ENCODE measurements around the gene TMEM37.

TMEM37 gene

GRCh38 chr2:119480718-119481142 lies 49.1 kb downstream of the TMEM37 start:
- no peak for DNase-seq (ENCODE audit: low spot score)

- DNase-seq (ENCODE audit: low spot score), result no peak
Observed at GRCh38 chr2:119481501-119482455, 50.1 kb downstream of the TMEM37 start.

GRCh38 chr2:119482481-119483394 lies 51.1 kb downstream of the TMEM37 start:
- DNase-seq (ENCODE audit: low spot score), result no peak

GRCh38 chr2:119483395-119483753 lies 51.7 kb downstream of the TMEM37 start:
- no peak for DNase-seq (ENCODE audit: low spot score)

GRCh38 chr2:119483896-119484718 lies 52.5 kb downstream of the TMEM37 start:
- DNase-seq (ENCODE audit: low spot score), result no peak

- DNase-seq (ENCODE audit: low spot score), result no peak
Observed at GRCh38 chr2:119484834-119485233, 53.2 kb downstream of the TMEM37 start.

GRCh38 chr2:119485336-119486110 lies 53.9 kb downstream of the TMEM37 start:
- DNase-seq (ENCODE audit: low spot score), result no peak

- DNase-seq (ENCODE audit: low spot score), result no peak
Observed at GRCh38 chr2:119486196-119486827, 54.7 kb downstream of the TMEM37 start.

GRCh38 chr2:119486886-119487285 lies 55.2 kb downstream of the TMEM37 start:
- no peak for DNase-seq (ENCODE audit: low spot score)

- DNase-seq (ENCODE audit: low spot score), result no peak
Observed at GRCh38 chr2:119487434-119488244, 56.0 kb downstream of the TMEM37 start.

Measured in NAMALWA (cell line).